Measurements from ENCODE around the gene NGEF.

DNA sequence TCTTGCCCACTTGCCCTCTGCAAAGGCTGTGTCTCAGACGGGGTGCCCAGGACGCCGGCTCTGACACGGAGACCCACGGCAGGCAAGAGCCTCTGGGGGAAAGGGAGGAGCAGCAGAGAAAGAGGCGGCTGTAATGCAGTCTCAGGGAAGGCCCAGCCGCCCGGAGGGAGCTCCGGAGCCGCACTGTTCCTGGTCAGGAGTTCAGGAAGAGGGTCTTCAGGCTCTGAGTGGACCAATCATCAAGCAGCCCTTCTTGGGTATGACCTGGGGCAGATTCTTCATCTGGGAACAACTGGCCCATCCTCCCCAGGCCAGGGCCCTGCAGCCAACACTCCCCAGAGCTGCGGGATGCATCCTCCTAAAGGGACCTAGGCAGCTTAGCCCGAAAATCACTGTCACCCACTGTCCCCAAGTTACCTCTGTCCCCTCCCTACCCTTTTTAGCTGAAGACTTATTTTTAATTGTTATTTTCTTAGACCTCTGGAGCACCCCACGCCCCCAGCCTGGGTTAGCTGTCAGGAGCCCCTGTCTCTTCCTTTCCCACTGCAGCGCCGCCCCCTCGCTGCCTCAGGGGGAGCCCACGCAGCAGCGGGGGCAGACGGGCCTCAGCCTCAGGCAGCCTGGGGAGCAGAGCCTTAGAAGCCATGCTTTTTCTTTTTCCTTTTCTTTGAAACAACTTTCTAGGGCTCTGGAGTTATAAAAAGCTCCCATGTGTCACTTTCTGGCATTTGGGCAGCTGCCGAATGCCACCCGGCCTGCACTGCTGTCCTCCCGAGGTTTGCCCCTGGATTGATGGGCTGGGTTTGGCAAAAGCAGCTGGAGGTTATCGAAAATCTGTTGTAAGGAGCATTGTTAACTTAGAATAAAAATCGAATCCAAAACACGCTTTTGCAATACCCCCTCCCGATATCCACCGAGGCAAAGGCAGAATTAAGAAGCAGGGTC, 18.8 kb upstream of the NGEF start:
- TF ChIP-seq, protein P1, sequence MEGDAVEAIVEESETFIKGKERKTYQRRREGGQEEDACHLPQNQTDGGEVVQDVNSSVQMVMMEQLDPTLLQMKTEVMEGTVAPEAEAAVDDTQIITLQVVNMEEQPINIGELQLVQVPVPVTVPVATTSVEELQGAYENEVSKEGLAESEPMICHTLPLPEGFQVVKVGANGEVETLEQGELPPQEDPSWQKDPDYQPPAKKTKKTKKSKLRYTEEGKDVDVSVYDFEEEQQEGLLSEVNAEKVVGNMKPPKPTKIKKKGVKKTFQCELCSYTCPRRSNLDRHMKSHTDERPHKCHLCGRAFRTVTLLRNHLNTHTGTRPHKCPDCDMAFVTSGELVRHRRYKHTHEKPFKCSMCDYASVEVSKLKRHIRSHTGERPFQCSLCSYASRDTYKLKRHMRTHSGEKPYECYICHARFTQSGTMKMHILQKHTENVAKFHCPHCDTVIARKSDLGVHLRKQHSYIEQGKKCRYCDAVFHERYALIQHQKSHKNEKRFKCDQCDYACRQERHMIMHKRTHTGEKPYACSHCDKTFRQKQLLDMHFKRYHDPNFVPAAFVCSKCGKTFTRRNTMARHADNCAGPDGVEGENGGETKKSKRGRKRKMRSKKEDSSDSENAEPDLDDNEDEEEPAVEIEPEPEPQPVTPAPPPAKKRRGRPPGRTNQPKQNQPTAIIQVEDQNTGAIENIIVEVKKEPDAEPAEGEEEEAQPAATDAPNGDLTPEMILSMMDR (IDR thresholded peaks at IDR 0.05): no peak
- TF ChIP-seq POLR2A (IDR thresholded peaks at IDR 0.05): no peak

Data from adrenal gland (tissue), 5 donors.